H9 (cell line): Measurements from ENCODE around the gene VIT. TPM values are rescaled to one million over a fixed set of nuclear protein-coding genes. Genes with fewer than 3 reads are reported as not detected.
A peak's percentile ranks its signal among the peaks of the same experiment; 100 is the strongest.

Source experiments
- DNase-seq: peaks from one replicate; pipeline ENCODE4 v3.0.0-alpha.2; 2017
- H2AFZ ChIP-seq: one replicate; pipeline ENCODE4 v1.6.1; 2013; ENCODE audit warnings: mild to moderate bottlenecking, low read length, control low read depth, moderate library complexity
- H2AK5ac ChIP-seq: 2 replicates; pipeline ENCODE4 v1.6.1; 2013; ENCODE audit warnings: low read length, control low read depth, mixed read lengths; ENCODE audit not compliant: insufficient read length
- H2BK120ac ChIP-seq: one replicate; pipeline ENCODE4 v1.6.1; 2013; ENCODE audit warnings: low read depth, mild to moderate bottlenecking, low read length, control low read depth, inconsistent platforms; ENCODE audit not compliant: poor library complexity, severe bottlenecking
- H2BK12ac ChIP-seq: 2 replicates; pipeline ENCODE4 v1.6.1; 2013; ENCODE audit warnings: low read length, control low read depth, mixed read lengths, low read depth; ENCODE audit not compliant: insufficient read length
- H2BK15ac ChIP-seq: 2 replicates; pipeline ENCODE4 v1.6.1; 2013; ENCODE audit warnings: low read depth, low read length, control low read depth
- H2BK20ac ChIP-seq: one replicate; pipeline ENCODE4 v1.6.1; 2013; ENCODE audit warnings: low read depth, mild to moderate bottlenecking, low read length, control low read depth, inconsistent platforms; ENCODE audit not compliant: poor library complexity, severe bottlenecking
- H2BK5ac ChIP-seq: 2 replicates; pipeline ENCODE4 v1.6.1; 2013; ENCODE audit warnings: low read length, control low read depth, mixed read lengths; ENCODE audit not compliant: insufficient read length
- H3K14ac ChIP-seq: 2 replicates; pipeline ENCODE4 v1.6.1; 2013; ENCODE audit warnings: low read length, control low read depth; ENCODE audit not compliant: insufficient read depth
- H3K18ac ChIP-seq: 2 replicates; pipeline ENCODE4 v1.6.1; 2013; ENCODE audit warnings: low read depth, mild to moderate bottlenecking, mixed read lengths, low read length, control low read depth; ENCODE audit not compliant: insufficient read length
- H3K23ac ChIP-seq: 2 replicates; pipeline ENCODE4 v1.6.1; 2013; ENCODE audit warnings: low read length, control low read depth, mixed read lengths, low read depth; ENCODE audit not compliant: insufficient read length
- H3K23me2 ChIP-seq: 2 replicates; pipeline ENCODE4 v1.6.1; 2013; ENCODE audit warnings: low read depth, mild to moderate bottlenecking, mixed read lengths, low read length, control low read depth; ENCODE audit not compliant: insufficient read length, poor library complexity, severe bottlenecking
- H3K27ac ChIP-seq: 2 replicates; pipeline ENCODE4 v1.5.1; 2013; ENCODE audit warnings: low read length, control low read depth, mixed read lengths, low read depth; ENCODE audit not compliant: insufficient read length
- H3K27me3 ChIP-seq: 2 replicates; pipeline ENCODE4 v1.6.1; 2013; ENCODE audit warnings: low read length, control low read depth, inconsistent platforms; ENCODE audit not compliant: insufficient read depth
- H3K4ac ChIP-seq: 2 replicates; pipeline ENCODE4 v1.6.1; 2013; ENCODE audit warnings: low read depth, mild to moderate bottlenecking, control low read depth, inconsistent platforms, low read length, moderate library complexity
- H3K4me1 ChIP-seq: 2 replicates; pipeline ENCODE4 v1.6.1; 2013; ENCODE audit warnings: low read length, control low read depth, inconsistent platforms; ENCODE audit not compliant: insufficient read depth
- H3K4me2 ChIP-seq: 2 replicates; pipeline ENCODE4 v1.6.1; 2013; ENCODE audit warnings: low read length, control low read depth, mixed read lengths; ENCODE audit not compliant: insufficient read length, insufficient read depth
- H3K56ac ChIP-seq: 2 replicates; pipeline ENCODE4 v1.6.1; 2013; ENCODE audit warnings: low read depth, mild to moderate bottlenecking, mixed read lengths, low read length, control low read depth; ENCODE audit not compliant: insufficient read length
- H3K79me1 ChIP-seq: 2 replicates; pipeline ENCODE4 v1.6.1; 2013; ENCODE audit warnings: low read depth, mild to moderate bottlenecking, moderate library complexity, low read length, control low read depth, inconsistent platforms; ENCODE audit not compliant: insufficient read depth, poor library complexity, severe bottlenecking
- H3K79me2 ChIP-seq: 2 replicates; pipeline ENCODE4 v1.6.1; 2013; ENCODE audit warnings: low read length, control low read depth, inconsistent platforms; ENCODE audit not compliant: insufficient read depth
- H3K9ac ChIP-seq: 2 replicates; pipeline ENCODE4 v1.6.1; 2013; ENCODE audit warnings: low read length, control low read depth, mixed read lengths; ENCODE audit not compliant: insufficient read length; ENCODE audit errors: extremely low read depth
- H3K9me3 ChIP-seq: one replicate; pipeline ENCODE4 v1.6.1; 2013; ENCODE audit warnings: low read depth, low read length, inconsistent platforms; ENCODE audit not compliant: control insufficient read depth
- H3T11ph ChIP-seq: one replicate; pipeline ENCODE4 v1.6.1; 2013; ENCODE audit warnings: mild to moderate bottlenecking, low read length, control low read depth, inconsistent platforms
- H4K20me1 ChIP-seq: one replicate; pipeline ENCODE4 v1.6.1; 2013; ENCODE audit not compliant: control insufficient read depth, insufficient read length, insufficient read depth
- H4K5ac ChIP-seq: 2 replicates; pipeline ENCODE4 v1.6.1; 2013; ENCODE audit warnings: low read depth, mild to moderate bottlenecking, mixed read lengths, low read length, control low read depth; ENCODE audit not compliant: insufficient read length
- H4K8ac ChIP-seq: replicated peaks from 2 replicates; pipeline ENCODE4 v1.6.1; 2013; ENCODE audit warnings: low read length, control low read depth, mixed read lengths, low read depth; ENCODE audit not compliant: insufficient read length
- H4K91ac ChIP-seq: 2 replicates; pipeline ENCODE4 v1.6.1; 2013; ENCODE audit warnings: low read depth, mild to moderate bottlenecking, moderate library complexity, mixed read lengths, low read length, control low read depth; ENCODE audit not compliant: insufficient read length
- H3K27ac Mint-ChIP-seq, 3 experiments: 2 replicates in 2 of 3; 3 replicates in 1 of 3; pipeline ENCODE4 v1.8.0; 2020 to 2021; ENCODE audit warnings: mixed read lengths in 3 of 3, mild to moderate bottlenecking in 1 of 3, moderate library complexity in 1 of 3
- H3K27me3 Mint-ChIP-seq: 2 replicates; pipeline ENCODE4 v1.8.0; 2021; ENCODE audit warnings: low read depth, mild to moderate bottlenecking, moderate library complexity, mixed read lengths
- H3K36me3 Mint-ChIP-seq, 3 experiments: 2 replicates in 2 of 3; 3 replicates in 1 of 3; pipeline ENCODE4 v1.8.0; 2020 to 2021; ENCODE audit warnings: low read depth in 3 of 3, mixed read lengths in 3 of 3; ENCODE audit not compliant: insufficient read depth in 1 of 3
- H3K4me1 Mint-ChIP-seq, 2 experiments: 2 replicates each; pipeline ENCODE4 v1.8.0; 2020; ENCODE audit warnings: mixed read lengths in 2 of 2
- H3K4me3 Mint-ChIP-seq, 2 experiments: 2 replicates in 1 of 2; 3 replicates in 1 of 2; pipeline ENCODE4 v1.8.0; 2020 to 2021; ENCODE audit warnings: mild to moderate bottlenecking in 2 of 2, mixed read lengths in 2 of 2, moderate library complexity in 1 of 2
- H3K9me3 Mint-ChIP-seq, 2 experiments: 2 replicates in 1 of 2; 3 replicates in 1 of 2; pipeline ENCODE4 v1.8.0; 2020; ENCODE audit warnings: mild to moderate bottlenecking in 2 of 2, mixed read lengths in 2 of 2, moderate library complexity in 1 of 2
- CTCF ChIP-seq: fragments of 200-600 bp; sonication (generic); conservative IDR thresholded peaks from 3 replicates; pipeline ENCODE4 v1.8.0; 2021; ENCODE audit warnings: antibody characterized with exemption, mild to moderate bottlenecking
- WGBS: extraction: QIAGEN DNeasy Blood & Tissue Kit; methylation state at CpG from one replicate; pipeline ENCODE4 v1.1.7; 2013; ENCODE audit warnings: missing lambda C conversion rate, low lambda C conversion rate, mixed read lengths; ENCODE audit not compliant: insufficient read length; ENCODE audit errors: extremely low coverage; 5-methylcytosine and 5-hydroxymethylcytosine counted together
- total RNA-seq: library from RNA; stranded (reverse); gene quantifications from 2 replicates; pipeline ENCODE4 v1.2.1, GENCODE V29; 2021

VIT gene
- total RNA-seq, 1 experiment from 2014 or later, result 0.15 TPM

- no peak overlapping the region for H3K56ac ChIP-seq
- H3K4ac ChIP-seq, result no peak overlapping the region
- H3K9me3 Mint-ChIP-seq, result no peaks in the 10 kb centered on the region
- H3K27me3 ChIP-seq, result no peaks in the 10 kb centered on the region
- H4K20me1 ChIP-seq, result no peaks in the 10 kb centered on the region
- no peak overlapping the region for H3K9ac ChIP-seq
- no peak overlapping the region for H2BK120ac ChIP-seq
- H3K4me2 ChIP-seq, result no peak overlapping the region
- H4K5ac ChIP-seq, result no peak overlapping the region
- H2BK12ac ChIP-seq, result no peak overlapping the region
- H3K79me2 ChIP-seq, result no peaks in the 10 kb centered on the region
- H3K4me3 Mint-ChIP-seq, result no peak overlapping the region
- no peak overlapping the region for H4K8ac ChIP-seq
- no peaks in the 10 kb centered on the region for H3K9me3 ChIP-seq
- no peaks in the 10 kb centered on the region for H3K23me2 ChIP-seq
- H2AK5ac ChIP-seq, result no peak overlapping the region
- TF ChIP-seq CTCF, result peak; percentile 97
- DNase-seq, result peak; percentile 81
- H2AFZ ChIP-seq, result peak overlapping the region; percentile 95
- H3K27ac ChIP-seq, result no peak overlapping the region
- no peaks in the 10 kb centered on the region for H3K36me3 Mint-ChIP-seq
- no peak overlapping the region for H2BK15ac ChIP-seq
- no peak overlapping the region for H2BK20ac ChIP-seq
- no peak overlapping the region for H2BK5ac ChIP-seq
- peaks cover 45 to 51% of the 10 kb centered on the region in 2 experiments for H3K4me1 Mint-ChIP-seq
- H3K23ac ChIP-seq, result no peak overlapping the region
- H3K4me1 ChIP-seq, result peaks cover 8% of the 10 kb centered on the region; the same call in 1 of the 2 replicates
- no peak overlapping the region for H4K91ac ChIP-seq
- H3K14ac ChIP-seq, result no peak overlapping the region
- no peak overlapping the region for H3T11ph ChIP-seq
- no peaks in the 10 kb centered on the region for H3K79me1 ChIP-seq
- no CpG with 5 or more reads among the region's 5 CpGs for WGBS
- H3K18ac ChIP-seq, result no peak overlapping the region
- no peaks in the 10 kb centered on the region for H3K27me3 Mint-ChIP-seq
- peak overlapping the region; percentile 27 to 62 (median 47); a peak in 4 of 7 replicates for H3K27ac Mint-ChIP-seq
Observed at GRCh38 chr2:36785179-36785795, 88.8 kb downstream of the VIT start.
